ENCODE results near the gene WDR93.

The WDR93 gene

GRCh38 chr15:89750560-89751542 lies 60.2 kb downstream of the WDR93 start, which contains the start of gene MESP1:
Gene MESP1 (minus strand): TSS chr15:89751249. CDS start chr15:89751231, 18 bp downstream.
- peak; percentile 87 for DNase-seq

GRCh38 chr15:89751748-89752147 lies 61.1 kb downstream of the WDR93 start:
- DNase-seq: no peak

DNA sequence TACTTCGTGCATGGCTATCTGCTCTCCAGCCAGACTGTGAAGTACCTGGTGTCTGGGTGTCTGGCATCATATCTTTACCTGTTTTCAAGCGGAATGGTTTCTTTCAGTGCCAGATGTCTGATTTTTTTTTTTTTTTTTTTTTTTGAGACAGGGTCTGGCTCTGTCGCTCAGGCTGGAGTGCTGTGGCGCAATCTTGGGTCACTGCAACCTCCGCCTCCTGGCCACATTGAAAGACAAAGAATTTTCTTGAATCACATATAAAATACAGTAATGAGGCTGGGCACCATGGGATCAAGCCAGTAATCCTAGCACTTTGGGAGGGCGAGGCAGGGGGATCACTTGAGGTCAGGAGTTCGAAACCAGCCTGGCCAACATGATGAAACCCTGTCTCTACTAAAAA lies 63.2 kb downstream of the WDR93 start:
- no peak for DNase-seq

GRCh38 chr15:89754361-89755154 lies 63.9 kb downstream of the WDR93 start:
- DNase-seq: no peak

GRCh38 chr15:89755701-89756100 lies 65.1 kb downstream of the WDR93 start:
- DNase-seq: no peak

DNA sequence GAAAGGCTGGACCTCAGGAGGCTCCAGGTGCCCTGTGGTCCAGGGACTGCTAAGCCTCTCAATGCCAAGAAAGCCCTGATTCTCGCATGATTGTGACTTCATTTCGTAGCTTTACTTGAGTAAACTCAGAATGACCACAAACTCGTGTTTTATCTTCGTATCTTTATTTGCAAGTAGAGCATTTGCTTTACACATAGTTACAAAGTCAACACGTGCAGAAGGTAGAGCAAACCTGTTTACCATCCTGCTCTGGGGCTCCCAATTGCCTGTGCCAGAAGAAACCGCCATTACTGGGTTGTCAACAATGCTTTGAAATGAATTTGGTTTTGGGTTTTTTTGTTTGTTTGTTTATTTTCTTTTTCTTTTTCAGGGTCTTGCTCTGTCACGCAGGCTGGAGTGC lies 66.3 kb downstream of the WDR93 start:
- DNase-seq: no peak

DNA sequence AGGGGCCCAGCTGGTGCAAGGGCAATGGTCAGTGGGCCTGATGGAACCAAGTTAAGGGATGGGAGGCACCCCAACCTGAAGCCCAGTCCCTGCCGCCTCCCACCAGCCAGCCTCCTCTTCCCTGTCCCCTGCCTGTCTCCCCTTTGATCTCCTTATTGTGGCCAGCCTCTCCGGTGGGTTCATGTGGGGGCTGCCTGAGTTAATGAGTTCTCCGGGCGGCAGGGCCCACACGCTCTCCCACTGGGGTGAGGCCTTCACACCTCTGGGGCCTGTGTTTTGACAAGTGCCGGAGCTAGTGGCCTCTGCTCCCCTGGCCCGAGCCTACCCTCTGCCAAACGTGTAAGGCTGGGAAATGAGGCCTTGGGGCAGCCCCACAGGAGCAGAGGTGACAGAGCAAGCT lies 67.7 kb downstream of the WDR93 start:
- DNase-seq: no peak

- no peak for DNase-seq
Measured at GRCh38 chr15:89758981-89759380, 68.4 kb downstream of the WDR93 start.

GRCh38 chr15:89759835-89760234 lies 69.2 kb downstream of the WDR93 start:
- DNase-seq: no peak

DNA sequence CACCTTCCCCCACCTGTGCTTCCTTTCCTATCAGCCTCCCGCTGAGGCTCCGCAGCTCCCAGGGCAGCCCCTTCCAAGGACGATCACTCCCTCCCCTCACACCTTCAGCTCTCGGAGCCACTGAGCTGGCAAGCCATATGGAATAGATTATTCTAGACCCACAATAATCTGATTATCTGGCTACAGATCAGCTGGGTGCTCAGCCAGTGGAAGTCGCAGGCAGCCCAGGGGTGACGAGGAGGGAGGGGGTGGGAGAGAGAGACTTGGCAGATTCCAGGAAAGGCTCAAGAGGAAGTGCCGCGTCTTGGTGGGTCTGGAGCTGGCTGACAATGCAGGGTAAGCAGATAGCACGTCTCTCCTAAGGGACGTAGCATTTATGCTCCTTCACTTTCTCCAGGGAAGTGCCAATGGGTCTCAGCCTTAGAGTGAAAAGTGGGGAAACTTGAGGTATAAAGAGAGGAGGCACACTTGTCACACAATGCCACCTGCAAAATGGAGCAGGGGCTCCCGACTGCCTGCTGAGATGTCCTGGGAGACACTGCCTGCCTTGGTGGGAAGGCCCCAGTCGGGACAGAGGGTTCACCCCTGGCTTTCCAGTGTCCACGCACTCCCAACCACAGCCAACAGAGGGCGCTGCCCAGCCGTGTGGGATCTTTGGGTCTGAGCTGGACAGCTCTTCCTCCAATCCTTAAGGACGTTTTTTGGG lies 69.8 kb downstream of the WDR93 start:
- DNase-seq: peak; percentile 72

DNA sequence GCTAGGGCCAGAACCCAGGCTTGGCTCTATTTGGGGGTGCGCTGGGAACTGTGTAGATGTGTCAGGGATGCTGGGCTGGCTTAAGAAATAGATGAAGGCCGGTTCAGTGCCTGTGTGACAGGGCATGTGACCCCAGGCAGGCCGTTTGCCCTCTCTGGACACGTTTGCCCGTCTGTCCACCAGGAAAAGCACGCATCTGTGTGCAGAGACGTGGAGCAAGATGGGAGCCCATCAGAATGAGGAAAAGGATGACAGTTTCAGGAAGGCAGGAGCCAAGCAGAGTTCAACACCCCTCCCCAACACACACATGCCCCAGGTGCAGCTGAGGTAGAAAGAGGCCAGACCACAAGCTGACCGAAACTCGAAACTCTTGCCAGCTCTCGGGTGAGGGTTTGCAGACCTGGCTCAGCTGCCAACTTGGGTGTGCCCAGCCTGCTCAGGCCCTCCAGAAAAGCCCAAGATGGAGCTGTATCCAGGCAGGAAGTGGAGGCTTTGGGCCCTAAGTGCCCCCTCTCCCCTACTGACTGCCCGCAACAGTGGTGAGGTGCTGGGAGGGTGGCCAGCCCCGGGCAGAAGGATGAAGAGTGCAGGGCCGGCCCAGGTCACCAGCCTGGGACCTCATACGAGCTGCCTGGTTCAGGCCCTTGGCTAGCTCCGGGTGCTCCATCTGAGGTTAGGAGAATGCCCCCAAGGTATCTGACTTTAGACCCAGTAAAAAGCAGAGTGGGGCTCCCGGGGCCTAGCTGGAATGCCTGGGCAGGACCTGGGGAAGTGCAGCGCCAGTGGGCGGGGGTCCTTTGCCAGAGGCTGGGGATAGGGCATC lies 70.6 kb downstream of the WDR93 start:
- DNase-seq: no peak

GRCh38 chr15:89761929-89762328 lies 71.3 kb downstream of the WDR93 start:
- no peak for DNase-seq

DNA sequence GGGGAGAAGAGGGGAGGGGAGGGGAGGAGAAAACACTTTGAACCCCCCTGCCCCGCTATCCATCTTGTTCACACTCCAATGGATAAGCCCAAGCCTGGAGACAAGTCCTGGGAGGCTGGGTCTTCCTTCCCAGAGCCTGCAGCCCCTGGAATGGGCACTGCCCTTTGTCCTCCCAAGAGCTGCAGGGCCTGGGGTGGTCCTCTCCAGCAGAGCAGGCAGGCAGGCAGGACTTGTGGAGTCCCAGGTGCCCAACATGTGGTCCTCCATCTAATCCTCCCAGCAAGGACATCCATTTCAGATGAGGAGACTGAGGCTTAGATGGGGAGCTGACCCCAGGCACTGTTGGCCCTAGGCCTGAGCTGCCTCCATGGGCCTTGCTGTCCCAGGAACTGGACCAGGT lies 75.1 kb downstream of the WDR93 start:
- DNase-seq: no peak

DNA sequence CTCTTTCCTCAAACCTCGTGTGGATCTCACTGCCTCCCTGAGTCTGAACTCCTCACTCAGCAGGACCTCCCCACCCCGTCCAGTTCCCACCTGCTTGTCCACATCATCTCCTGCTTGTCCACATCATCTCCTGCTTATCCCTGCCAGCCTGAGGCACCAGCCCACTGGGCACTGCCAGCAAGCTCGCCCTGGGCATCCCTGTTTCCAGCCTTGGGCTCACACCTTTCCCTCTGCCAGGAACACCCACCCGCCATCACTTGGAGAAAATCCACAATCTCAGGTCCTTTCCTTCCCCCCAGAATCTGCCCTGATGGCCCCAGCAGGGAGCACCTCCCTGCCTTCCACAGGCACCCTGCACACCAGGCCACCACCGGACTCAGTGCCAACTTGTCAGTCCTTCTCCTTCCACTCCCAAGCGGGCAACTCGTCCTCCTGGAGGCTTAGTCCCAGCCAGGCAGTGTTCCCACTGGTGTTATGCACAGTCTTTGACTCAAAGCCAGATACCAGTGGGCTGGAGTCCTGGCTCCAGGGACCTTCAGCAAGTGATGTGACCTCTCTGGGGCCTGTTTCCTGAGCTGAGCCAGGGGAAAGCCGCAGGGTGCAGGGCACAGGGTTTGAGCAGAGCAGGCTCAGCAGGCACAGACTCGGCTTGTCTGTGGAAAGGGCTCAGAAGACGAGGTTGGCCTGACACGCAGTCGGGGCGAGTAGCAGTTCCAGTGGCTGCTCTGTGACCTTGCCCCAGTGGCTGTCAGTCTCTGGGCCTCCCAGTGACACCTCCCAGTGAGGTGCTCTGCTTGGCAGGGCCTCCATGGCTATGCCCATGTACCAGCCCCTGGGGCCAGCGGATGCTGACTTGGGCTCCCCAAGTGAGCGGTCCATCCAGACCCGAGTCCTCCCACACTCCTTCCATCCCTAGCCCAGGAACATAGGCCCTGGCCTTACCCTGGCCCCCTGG lies 76.0 kb downstream of the WDR93 start:
- no peak for DNase-seq

DNA sequence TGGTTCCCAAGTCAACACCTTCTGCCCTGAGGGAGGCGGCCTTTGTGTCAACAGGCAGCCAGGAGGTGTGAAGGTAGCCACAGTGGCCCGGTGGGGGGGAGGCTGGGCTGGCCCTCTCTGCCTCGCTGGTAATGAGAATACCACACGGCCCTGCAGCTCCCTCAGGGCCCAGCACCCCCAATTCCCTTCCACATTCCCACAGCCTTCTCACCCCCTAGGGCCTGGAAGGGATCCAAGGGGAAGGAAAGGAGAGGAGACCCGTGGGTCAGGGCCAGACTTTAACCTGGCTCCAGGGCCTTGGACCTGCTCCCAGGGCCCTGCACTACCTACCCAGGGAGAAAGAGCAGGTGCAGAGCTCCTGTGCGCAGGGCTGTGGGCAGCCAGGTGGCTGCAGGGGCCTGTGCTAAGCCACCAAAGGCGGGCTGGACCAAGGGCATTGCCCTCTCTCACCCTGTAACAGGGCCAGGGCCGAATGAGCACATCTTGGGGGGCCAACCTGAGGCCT lies 76.9 kb downstream of the WDR93 start:
- no peak for DNase-seq

DNA sequence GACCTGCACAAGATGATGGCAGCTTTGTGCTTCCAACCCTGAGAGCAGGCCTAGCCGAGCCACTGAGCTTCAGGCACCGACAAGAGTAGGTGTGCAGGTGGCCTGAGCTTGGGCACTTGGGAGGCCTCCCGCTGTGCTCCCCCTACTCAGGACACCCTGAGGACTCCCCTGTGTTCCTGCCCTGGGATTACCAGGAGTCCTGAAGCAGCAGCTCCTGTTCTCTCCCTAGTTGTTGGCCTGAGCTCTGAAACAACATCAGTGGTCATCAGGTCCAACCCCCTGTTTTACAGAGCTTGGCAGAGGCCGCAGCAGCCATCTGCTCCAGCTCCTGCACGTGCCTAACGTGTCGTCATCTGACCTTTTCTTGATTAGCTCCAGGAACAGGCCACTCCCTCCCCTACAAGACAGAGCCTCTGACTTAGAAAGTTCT lies 77.5 kb downstream of the WDR93 start:
- no peak for DNase-seq

GRCh38 chr15:89769366-89769765 lies 78.8 kb downstream of the WDR93 start:
- DNase-seq: no peak

DNA sequence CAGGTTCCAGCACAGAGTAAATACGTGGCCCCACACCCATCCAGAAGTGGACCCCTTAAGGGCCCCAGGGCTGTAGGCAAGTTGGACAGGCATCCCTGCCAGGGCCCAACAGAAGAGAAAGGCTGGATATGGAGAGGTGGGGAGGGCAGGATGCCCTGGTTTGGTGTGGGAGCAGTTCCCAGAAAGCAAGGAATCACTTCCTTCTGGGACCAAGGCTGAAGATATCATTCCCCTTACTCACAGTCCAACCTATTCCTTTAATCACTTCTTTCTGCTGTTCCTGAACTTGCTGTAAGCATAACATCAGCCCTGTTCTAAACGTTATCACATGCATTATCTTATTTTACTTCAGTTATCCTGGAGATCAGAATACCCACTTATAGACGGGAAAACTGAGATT lies 79.4 kb downstream of the WDR93 start:
- DNase-seq: no peak

DNA sequence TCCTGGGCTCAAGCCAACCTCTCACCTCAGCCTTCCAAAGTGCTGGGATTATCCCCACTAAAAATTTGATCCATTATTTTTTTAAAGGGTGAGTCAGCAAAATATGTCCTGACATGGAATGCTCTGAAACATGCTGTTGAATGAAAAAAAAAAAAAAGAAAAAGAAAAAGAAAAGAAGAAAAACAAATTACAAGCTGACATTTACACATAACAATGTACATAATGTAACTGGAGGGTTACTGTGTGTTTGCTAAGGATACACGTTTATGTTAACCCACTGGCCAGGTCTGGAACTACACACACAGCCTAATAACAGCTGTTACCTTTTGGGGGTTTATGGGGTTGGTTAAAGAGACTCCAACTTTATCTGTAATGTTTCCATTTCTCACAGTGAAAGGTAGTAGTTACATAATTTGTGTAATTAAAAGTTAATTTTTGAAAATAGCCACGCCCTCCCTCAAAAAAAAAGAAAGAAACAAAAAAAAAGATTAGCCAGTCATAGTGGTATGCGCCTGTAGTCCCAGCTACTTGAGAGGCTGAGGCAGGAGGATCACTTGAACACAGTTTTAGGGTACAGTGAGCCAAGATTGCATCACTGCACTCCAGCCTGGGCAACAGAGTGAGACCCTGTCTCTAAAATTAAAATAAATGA lies 82.4 kb downstream of the WDR93 start:
- DNase-seq: no peak

GRCh38 chr15:89774492-89774891 lies 83.9 kb downstream of the WDR93 start:
- no peak for DNase-seq

Data from activated naive CD4-positive, alpha-beta T cell treated with Interleukin-2 at 50 U/mL for 16 hours (primary cell).